Measurements from ENCODE around the gene ZACN. TPM values are rescaled to one million over a fixed set of nuclear protein-coding genes. Genes with fewer than 3 reads are reported as not detected.

Gene ZACN
- polyA plus RNA-seq, 1 of the 3 experiments (the other 2 are of a cell fraction): not detected

DNA sequence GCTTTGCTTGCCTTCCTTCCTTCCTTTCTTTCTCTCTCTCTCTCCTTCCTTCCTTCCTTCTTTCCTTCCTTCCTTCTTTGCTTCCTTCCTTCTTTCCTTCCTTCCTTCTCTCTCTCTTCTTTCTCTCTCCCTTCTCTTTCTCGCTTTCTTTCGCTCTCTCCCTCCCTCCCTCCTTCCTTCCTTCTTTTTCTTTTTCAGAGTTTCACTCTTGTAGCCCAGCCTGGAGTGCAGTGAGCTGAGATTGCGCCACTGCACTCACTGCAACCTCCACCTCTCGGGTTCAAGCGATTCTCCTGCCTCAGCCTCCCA lies 44.2 kb downstream of the ZACN start:
- H3K4me2 ChIP-seq: no peak overlapping the region
- H3K9me2 ChIP-seq: no peaks in the 10 kb centered on the region
- ChIA-PET CTCF (interaction anchor here (0.6 to 18.8 kb wide), 14 partner anchors 9 to 218 kb away, joined by 3 to 332 read pairs (median 4); partner anchors contain the start of genes FOXJ1 and MRPL38), POLR2A (no interaction called here)
- no peaks in the 10 kb centered on the region for H3K79me2 ChIP-seq (ENCODE audit: insufficient read depth)
- no peaks in the 10 kb centered on the region; a peak in 1 of 4 replicates for H3K4me1 ChIP-seq (ENCODE audit: control insufficient read depth in 1 of 2, insufficient read depth in 2 of 2, low read depth in 1 of 2, low read length in 1 of 2)
- no peaks in the 10 kb centered on the region for H4K20me1 ChIP-seq (ENCODE audit: insufficient read depth)
- H3F3A ChIP-seq (replicated peaks; ENCODE audit: insufficient read depth): no peaks in the 10 kb centered on the region
- no peak overlapping the region for H3K9ac ChIP-seq
- no peak overlapping the region for H3K27ac ChIP-seq (ENCODE audit: low read depth in 2 of 2, low read length in 1 of 2)
- TF ChIP-seq CTCF (IDR thresholded peaks at IDR 0.05): no peak
- TF ChIP-seq EZH2phosphoT487 (IDR thresholded peaks at IDR 0.05; ENCODE audit: borderline replicate concordance, low read depth): no peak
- no peak for TF ChIP-seq SMC3 (IDR thresholded peaks at IDR 0.05; ENCODE audit: low read depth, low read length)
- TF ChIP-seq SIN3A (IDR thresholded peaks at IDR 0.05; ENCODE audit: borderline replicate concordance, low read depth, low read length): no peak
- no peak for TF ChIP-seq NFIC (IDR thresholded peaks at IDR 0.05; ENCODE audit: borderline replicate concordance)
- no peaks in the 10 kb centered on the region for H3K27me3 ChIP-seq (ENCODE audit: insufficient read depth)
- H3K4me3 ChIP-seq (ENCODE audit: low read depth in 2 of 2, low read length in 1 of 2): no peak overlapping the region
- no peaks in the 10 kb centered on the region for H3K36me3 ChIP-seq (replicated peaks in 1 of 2; ENCODE audit: control insufficient read depth in 1 of 2, insufficient read depth in 2 of 2, low read length in 1 of 2)
- no peak for DNase-seq
- 82% methylated on average over 5 of the region's 5 CpGs for WGBS (ENCODE audit: low lambda C conversion rate)
- H3K9me3 ChIP-seq: no peaks in the 10 kb centered on the region
- H2AFZ ChIP-seq (ENCODE audit: low read depth): no peak overlapping the region

- ChIA-PET CTCF (interaction anchor here (0.6 to 18.8 kb wide), 17 partner anchors 8 to 274 kb away, joined by 3 to 332 read pairs (median 3); partner anchors contain the start of genes FOXJ1 and MRPL38), POLR2A (no interaction called here)
- DNase-seq: peak; percentile 24
- Histone ChIP-seq H3K4me3 (ENCODE audit: low read depth in 2 of 2, low read length in 1 of 2) (no peak overlapping the region), H3K27ac (ENCODE audit: low read depth in 2 of 2, low read length in 1 of 2) (no peak overlapping the region), H3K27me3 (ENCODE audit: insufficient read depth) (no peaks in the 10 kb centered on the region), H2AFZ (ENCODE audit: low read depth) (no peak overlapping the region), H3K9ac (no peak overlapping the region), H3K4me2 (no peak overlapping the region), H3K36me3 (replicated peaks in 1 of 2; ENCODE audit: control insufficient read depth in 1 of 2, insufficient read depth in 2 of 2, low read length in 1 of 2) (no peaks in the 10 kb centered on the region), H3F3A (replicated peaks; ENCODE audit: insufficient read depth) (no peaks in the 10 kb centered on the region), H3K9me2 (no peaks in the 10 kb centered on the region), H3K79me2 (ENCODE audit: insufficient read depth) (no peaks in the 10 kb centered on the region), H3K9me3 (no peaks in the 10 kb centered on the region), H4K20me1 (ENCODE audit: insufficient read depth) (no peaks in the 10 kb centered on the region), H3K4me1 (ENCODE audit: control insufficient read depth in 1 of 2, insufficient read depth in 2 of 2, low read depth in 1 of 2, low read length in 1 of 2) (no peaks in the 10 kb centered on the region; a peak in 1 of 4 replicates)
- whole genome bisulfite sequencing (ENCODE audit: low lambda C conversion rate): 66% methylated on average over 8 of the region's 9 CpGs
- no peak for TF ChIP-seq FOXM1 (IDR thresholded peaks at IDR 0.05; ENCODE audit: low read depth)
- TF ChIP-seq TCF12 (IDR thresholded peaks at IDR 0.05): no peak
- no peak for TF ChIP-seq MEF2A (IDR thresholded peaks at IDR 0.05; ENCODE audit: borderline replicate concordance, low read depth)
- TF ChIP-seq EP300 (IDR thresholded peaks at IDR 0.05; ENCODE audit: borderline replicate concordance in 1 of 2, low read depth in 1 of 2, low read length in 1 of 2): no peak
- no peak for TF ChIP-seq ELF1 (IDR thresholded peaks at IDR 0.05)
- TF ChIP-seq SMC3 (IDR thresholded peaks at IDR 0.05; ENCODE audit: low read depth, low read length): no peak
- TF ChIP-seq YY1 (IDR thresholded peaks at IDR 0.05; ENCODE audit: low read depth): no peak
These were observed 45.0 kb downstream of the ZACN start for GRCh38 chr17:76123749-76124581.
